Chondrocyte (in vitro differentiated cells): ENCODE data around the gene SLC38A6. TPM values are rescaled to one million over a fixed set of nuclear protein-coding genes. Genes with fewer than 3 reads are reported as not detected.

Experiments
- DNase-seq: peaks from one replicate; pipeline ENCODE4 v3.0.0; 2021; ENCODE audit warnings: mixed read lengths, low spot score
- H3K27ac Mint-ChIP-seq: one replicate; pipeline ENCODE4 v1.8.0; 2021; ENCODE audit warnings: mild to moderate bottlenecking, moderate library complexity, mixed read lengths; ENCODE audit not compliant: unreplicated experiment
- H3K27me3 Mint-ChIP-seq: 2 replicates; pipeline ENCODE4 v1.8.0; 2021; ENCODE audit warnings: low read depth, mixed read lengths
- H3K36me3 Mint-ChIP-seq: 2 replicates; pipeline ENCODE4 v1.8.0; 2021; ENCODE audit warnings: low read depth, mixed read lengths
- H3K4me1 Mint-ChIP-seq: 2 replicates; pipeline ENCODE4 v1.8.0; 2021; ENCODE audit warnings: low read depth, mild to moderate bottlenecking, mixed read lengths
- H3K4me3 Mint-ChIP-seq: one replicate; pipeline ENCODE4 v1.8.0; 2021; ENCODE audit warnings: mild to moderate bottlenecking, moderate library complexity, mixed read lengths; ENCODE audit not compliant: unreplicated experiment
- H3K9me3 Mint-ChIP-seq: 2 replicates; pipeline ENCODE4 v1.8.0; 2021; ENCODE audit warnings: low read depth, mixed read lengths
- CTCF ChIP-seq: fragments of 200-600 bp; sonication (generic); IDR thresholded peaks from 2 replicates; pipeline ENCODE4 v1.5.0; 2021; ENCODE audit warnings: antibody characterized with exemption, mild to moderate bottlenecking, moderate library complexity
- total RNA-seq: library from RNA; stranded (reverse); gene quantifications from 3 replicates; pipeline ENCODE4 v1.2.1, GENCODE V29; 2021

The SLC38A6 gene
- total RNA-seq, 1 donor from 2014 or later = 24.7 TPM

DNA sequence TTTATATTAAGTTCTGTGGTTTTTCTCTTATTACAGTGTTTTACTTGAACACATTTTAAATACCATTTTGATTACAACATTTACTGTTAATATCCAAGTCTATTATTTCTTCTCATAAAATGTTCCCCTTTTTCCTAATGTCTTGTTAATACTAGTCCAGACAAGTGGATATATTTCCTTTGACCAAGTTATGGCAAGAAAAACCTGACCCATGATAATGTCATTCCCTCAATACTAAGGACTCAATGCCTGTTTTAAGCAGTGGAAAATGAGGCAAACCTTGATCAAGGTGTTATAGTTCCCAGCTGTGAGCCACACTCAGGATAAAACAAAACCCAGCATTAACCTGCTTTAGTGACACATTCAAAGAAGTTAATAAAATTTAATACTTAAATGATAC lies 12.4 kb upstream of the SLC38A6 start:
- H3K4me1 Mint-ChIP-seq = peaks cover 49% of the 10 kb centered on the region
- TF ChIP-seq CTCF = no peak
- H3K36me3 Mint-ChIP-seq = peaks cover 10% of the 10 kb centered on the region
- no peak overlapping the region for H3K4me3 Mint-ChIP-seq
- no peak overlapping the region for H3K27ac Mint-ChIP-seq
- DNase-seq = no peak
- H3K27me3 Mint-ChIP-seq = no peaks in the 10 kb centered on the region
- no peaks in the 10 kb centered on the region for H3K9me3 Mint-ChIP-seq

- H3K27me3 Mint-ChIP-seq = no peaks in the 10 kb centered on the region
- DNase-seq = no peak
- peaks cover 37% of the 10 kb centered on the region for H3K4me1 Mint-ChIP-seq
- H3K4me3 Mint-ChIP-seq = no peak overlapping the region
- H3K9me3 Mint-ChIP-seq = no peaks in the 10 kb centered on the region
- no peak for TF ChIP-seq CTCF
- H3K36me3 Mint-ChIP-seq = peaks cover 12% of the 10 kb centered on the region
- H3K27ac Mint-ChIP-seq = no peak overlapping the region
Observed at GRCh38 chr14:60970146-60970545, 10.9 kb upstream of the SLC38A6 start.

GRCh38 chr14:60971271-60971670 lies 9.8 kb upstream of the SLC38A6 start:
- Mint-ChIP-seq H3K4me3 (no peak overlapping the region), H3K36me3 (peaks cover 14% of the 10 kb centered on the region), H3K9me3 (no peaks in the 10 kb centered on the region), H3K27ac (no peak overlapping the region), H3K27me3 (no peaks in the 10 kb centered on the region), H3K4me1 (peaks cover 26% of the 10 kb centered on the region)
- DNase-seq = no peak
- TF ChIP-seq CTCF = no peak

GRCh38 chr14:60972295-60972694 lies 8.8 kb upstream of the SLC38A6 start:
- no peak overlapping the region for H3K27ac Mint-ChIP-seq
- no peak for TF ChIP-seq CTCF
- no peak for DNase-seq
- H3K4me3 Mint-ChIP-seq = no peak overlapping the region
- no peaks in the 10 kb centered on the region for H3K27me3 Mint-ChIP-seq
- peaks cover 14% of the 10 kb centered on the region for H3K36me3 Mint-ChIP-seq
- H3K9me3 Mint-ChIP-seq = no peaks in the 10 kb centered on the region
- peaks cover 21% of the 10 kb centered on the region for H3K4me1 Mint-ChIP-seq

DNA sequence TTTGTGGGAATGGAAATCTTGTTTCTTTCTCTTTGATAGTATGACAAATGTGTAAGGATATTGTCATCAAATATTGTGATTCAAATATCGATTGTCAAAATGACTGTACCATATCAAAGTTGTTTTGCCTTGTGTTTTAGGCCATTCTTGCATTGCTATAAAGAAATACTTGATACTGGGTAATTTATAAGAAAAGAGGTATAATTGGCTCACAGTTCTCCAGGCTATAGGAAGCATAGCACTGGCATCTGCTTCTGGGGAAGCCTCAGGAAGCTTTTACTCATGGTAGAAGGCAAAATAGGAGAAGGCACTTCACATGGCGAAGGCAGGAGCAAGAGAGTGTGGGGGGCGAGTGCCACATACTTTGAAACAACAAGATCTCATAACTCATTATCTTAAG lies 8.0 kb upstream of the SLC38A6 start:
- TF ChIP-seq CTCF = no peak
- Mint-ChIP-seq H3K9me3 (no peaks in the 10 kb centered on the region), H3K36me3 (peaks cover 14% of the 10 kb centered on the region), H3K4me3 (no peak overlapping the region), H3K27ac (no peak overlapping the region), H3K27me3 (no peaks in the 10 kb centered on the region), H3K4me1 (peaks cover 19% of the 10 kb centered on the region)
- no peak for DNase-seq
